DLD1 (cell line): ENCODE measurements around the gene TMEM156.

Experiments
- in situ Hi-C: cut with HindIII; loops from 2 replicates; pipeline ENCODE4 v1.10.0; 2017; ENCODE audit warnings: low sequenced_read_pairs

TMEM156 gene, protein sequence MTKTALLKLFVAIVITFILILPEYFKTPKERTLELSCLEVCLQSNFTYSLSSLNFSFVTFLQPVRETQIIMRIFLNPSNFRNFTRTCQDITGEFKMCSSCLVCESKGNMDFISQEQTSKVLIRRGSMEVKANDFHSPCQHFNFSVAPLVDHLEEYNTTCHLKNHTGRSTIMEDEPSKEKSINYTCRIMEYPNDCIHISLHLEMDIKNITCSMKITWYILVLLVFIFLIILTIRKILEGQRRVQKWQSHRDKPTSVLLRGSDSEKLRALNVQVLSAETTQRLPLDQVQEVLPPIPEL

DNA sequence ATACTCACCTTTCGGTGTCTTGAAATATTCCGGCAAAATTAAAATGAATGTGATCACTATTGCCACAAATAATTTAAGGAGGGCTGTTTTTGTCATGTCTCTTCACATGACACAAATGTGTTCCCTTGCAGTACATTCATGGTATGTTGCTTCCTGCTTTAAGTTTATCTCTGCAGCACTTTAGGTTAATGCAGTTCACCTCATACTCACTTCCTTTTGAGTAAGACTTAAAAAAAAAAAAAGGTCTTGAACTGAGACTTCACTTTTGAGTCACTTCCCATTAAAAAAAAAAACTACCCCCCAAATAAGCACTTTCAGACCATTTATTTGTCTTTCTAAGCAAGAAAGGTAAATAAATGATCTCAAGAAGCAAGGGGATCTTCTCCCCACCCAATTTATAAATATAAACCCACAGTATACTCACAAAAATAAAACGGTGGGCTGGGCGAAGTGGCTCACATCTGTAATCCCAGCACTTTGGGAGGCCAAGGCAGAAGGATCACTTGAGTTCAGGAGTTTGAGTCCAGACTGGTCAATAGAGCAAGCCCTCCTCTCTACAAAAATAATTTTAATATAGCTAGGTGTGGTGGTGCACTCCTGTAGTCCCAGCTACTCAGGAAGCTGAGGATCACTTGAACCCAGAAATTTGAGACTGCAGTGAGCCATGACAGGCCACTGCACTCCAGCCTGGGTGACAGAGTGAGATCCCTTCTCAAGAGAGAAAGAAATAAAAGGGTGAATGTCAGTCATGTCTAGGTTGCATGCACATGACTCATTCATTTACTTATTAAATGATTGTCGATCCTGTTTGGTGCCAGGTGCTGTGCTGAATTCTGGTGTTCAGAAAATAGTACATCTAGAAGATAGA, at the start of gene TMEM156:
Gene TMEM156, minus strand, starts transcription at position 192 of the 868 bp plus-strand sequence. Its CDS starts 96 bp downstream, at position 96.
- in situ Hi-C loops, result no loop called here

DNA sequence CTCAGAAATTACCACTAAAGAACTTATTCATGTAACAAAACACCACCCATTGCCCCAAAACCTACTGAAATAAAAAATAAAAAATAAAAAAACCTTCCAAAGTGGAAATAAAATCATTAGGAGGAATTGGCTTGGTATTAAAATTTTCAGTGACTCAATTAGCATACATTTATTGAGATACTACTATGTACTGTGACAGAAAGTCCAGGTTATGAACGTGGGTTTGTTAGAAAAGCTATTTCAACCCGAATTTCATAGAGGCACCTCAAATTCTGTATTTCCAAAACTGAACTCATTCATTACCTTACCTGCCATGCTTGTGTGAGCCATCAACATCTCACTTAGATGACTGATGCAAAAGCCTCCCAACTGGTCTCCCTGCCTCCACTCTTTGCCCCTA, 46.6 kb upstream of the TMEM156 start:
- in situ Hi-C loops, result no loop called here

DNA sequence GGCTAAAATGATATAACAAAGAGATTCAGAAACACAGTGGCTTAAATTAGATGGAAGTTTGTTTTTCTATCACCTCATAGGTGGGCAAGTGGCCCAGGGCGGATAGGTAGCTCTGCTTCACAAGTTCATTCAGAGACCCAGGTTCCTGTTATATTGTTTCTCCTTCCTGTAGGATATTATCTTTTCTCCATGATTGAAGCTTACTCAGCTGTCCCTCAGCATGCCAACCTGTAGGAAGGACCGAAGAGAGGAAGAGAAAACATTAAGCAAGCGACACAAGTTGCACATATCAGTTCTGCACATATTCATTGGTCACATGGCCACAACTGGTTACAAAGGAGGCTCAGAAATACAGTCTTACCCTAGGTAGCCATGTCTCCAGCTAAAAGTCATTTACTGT, 36.7 kb upstream of the TMEM156 start:
- in situ Hi-C loops, result no loop called here

DNA sequence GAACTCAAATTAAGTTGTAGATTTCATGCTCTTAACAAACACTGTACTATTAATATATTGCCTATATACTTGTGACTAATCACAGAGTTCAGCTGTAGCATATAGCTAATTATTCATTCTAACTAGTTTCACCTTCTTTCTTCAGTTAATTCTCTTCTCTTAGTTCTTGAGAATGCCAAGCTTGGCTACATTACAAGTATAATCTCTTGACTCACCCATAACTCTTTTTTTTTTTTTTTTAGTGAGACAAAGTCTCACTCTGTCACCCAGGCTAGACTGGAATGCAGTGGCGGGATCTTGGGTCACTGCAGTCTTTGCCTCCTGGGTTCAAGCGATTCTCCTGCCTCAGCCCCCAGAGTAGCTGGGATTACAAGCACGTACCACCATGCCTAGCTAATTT, 35.2 kb upstream of the TMEM156 start:
- in situ Hi-C loops, result no loop called here

DNA sequence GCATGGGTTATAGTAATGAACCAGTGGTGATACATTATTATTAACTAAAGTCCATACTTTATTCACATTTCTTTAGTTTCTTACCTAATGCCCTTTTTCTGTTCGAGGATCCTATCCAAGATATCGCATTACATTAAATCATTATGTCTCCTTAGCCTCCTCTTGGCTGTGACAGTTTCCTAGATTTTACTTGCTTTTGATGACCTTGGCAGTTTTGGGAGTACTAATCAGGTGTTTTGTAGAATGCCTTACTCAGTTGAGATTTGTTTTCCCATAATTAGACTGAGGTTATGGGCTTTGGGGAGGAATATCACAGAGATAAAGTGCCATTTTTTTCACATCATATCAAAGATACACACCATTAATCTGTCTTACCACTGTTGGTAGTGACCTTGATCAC, 34.8 kb upstream of the TMEM156 start:
- in situ Hi-C loops, result no loop called here

DNA sequence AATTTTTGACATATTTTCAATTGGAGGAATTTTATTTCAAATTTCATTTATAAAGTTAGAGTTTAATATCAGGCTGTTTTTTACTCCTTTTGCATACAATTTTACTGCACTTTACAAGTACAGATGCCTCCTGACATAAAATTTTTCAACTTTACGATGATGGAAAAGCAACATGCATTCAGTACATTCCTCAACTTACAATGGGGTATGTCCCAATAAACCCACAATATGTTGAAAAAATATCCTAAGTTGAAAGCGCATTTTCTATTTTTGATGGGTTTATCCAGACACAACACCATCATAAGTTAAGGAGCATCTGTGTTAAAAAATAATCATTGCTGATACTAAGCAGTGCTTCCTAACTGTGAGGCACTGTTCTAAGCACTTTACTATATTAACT, 34.2 kb upstream of the TMEM156 start:
- in situ Hi-C loops, result no loop called here

DNA sequence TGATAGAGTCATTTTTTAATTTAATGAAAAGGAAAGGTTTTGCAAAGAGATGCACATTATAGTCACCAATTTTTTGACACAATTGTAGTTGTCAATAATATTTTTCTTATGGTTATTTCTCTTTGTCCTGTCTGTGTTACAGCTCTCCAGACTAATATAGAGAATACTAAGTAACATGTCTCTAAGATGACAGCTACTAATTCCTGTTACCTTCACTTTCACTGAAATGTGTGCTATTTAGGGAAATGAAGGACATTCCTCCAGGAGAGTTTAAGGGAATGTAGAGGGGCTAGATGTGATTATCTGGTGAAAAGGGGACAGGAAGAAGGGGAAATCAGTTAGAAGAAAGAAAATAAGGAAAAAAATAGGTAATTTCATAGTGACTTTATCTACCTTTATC, 31.2 kb upstream of the TMEM156 start:
- in situ Hi-C loops, result no loop called here

DNA sequence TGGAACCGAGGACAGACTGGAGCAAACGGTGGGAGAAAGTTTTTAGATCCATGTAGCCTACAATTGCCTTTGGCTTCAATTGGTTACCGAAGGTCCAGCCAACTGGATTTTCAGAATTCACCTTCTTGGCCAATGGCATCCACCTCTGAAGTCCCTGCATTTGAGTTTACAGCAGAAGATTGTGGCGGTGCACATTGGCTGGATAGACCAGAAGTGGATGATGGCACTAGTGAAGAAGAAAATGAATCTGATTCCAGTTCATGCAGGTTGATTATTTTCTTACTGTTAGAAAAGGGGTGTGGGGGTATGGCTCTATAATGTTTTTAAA, 30.5 kb upstream of the TMEM156 start:
- in situ Hi-C loops, result no loop called here

DNA sequence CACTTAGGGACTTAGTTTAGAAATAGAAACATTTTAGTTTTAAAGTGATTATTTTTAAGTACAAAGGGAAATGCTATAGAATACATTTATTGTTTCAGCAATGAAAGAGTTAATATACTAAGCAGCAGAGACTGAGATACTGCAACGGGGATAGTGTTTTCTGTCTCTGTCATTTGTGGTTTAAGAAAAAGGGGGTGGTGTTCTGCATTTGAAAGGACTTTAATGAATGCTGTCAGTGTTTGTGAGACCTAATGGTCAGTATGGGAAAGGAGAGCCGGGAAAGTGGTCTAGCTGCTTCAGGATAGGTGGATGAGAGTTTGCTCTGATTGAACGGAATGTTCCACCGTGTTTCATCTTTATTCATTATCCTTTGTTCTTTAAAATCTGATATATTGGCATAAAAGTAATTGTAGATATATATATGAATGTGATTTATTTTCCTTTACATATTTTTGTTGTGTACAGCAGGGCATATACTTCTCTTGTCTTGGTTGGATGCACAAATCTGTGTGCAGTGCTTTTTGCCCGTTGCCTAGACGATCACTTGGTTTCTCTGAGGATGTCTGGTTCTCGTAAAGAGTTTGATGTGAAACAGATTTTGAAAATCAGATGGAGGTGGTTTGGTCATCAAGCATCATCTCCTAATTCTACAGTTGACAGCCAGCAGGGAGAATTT, 30.0 kb upstream of the TMEM156 start, which contains the start of gene KLHL5:
Gene KLHL5, plus strand, starts transcription at position 139 of the 676 bp plus-strand sequence. Its CDS starts 421 bp downstream, at position 560.
- in situ Hi-C loops, result no loop called here

DNA sequence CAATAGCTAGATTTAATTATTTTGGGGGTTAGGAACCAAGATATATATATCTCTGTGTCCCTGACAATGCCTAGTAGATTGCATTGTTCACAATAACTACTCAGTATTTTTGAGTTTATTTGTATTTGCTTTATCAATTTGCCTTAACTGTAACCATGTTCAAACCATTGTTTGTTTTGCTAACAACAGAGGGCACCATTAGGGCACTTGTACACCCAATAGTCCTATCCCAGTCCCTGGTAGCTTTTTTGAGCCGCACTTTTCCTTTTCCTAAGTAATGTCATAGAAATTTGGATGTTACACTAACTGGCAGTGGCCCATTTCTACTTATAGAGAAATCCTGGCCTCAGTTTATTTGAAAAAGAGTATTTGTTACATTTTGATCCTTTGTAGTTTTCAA, 29.2 kb upstream of the TMEM156 start:
- in situ Hi-C loops, result no loop called here

DNA sequence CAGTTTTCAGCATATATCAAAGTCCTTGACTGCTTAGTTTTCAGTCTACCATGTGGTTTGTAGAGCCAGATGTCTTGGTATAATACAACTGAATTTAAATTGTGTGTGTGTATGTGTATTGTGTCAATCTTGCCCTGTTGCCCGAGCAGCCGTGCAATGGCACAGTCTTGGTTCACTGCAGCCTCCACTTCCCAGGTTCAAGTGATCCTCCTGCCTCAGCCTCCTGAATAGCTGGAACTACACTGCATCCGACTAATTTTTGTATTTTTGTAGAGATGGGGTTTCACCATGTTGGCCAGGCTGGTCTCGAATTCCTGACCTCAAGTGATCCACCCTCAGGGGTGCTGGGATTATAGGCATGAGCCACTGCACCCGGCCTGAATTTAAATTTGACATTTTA, 23.8 kb upstream of the TMEM156 start:
- in situ Hi-C loops, result no loop called here

DNA sequence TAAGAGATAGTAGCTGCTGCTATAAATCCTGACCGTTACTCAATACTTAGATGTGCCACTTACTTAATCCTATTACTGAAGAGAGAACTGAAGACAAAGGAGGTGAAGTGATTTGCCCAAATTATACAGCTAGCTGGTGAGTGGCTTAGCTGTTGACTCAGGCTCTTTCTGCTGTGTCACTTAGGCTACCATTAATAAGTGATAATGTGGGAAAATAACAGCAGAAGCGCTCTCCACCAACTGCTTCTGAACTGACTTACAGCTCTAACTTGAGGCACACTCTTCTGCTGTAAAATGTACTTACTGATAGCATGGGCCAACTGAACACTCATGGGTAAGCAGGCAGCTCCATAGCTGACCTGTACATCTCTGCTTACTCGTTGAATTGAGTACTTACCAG, 22.3 kb upstream of the TMEM156 start:
- in situ Hi-C loops, result no loop called here

DNA sequence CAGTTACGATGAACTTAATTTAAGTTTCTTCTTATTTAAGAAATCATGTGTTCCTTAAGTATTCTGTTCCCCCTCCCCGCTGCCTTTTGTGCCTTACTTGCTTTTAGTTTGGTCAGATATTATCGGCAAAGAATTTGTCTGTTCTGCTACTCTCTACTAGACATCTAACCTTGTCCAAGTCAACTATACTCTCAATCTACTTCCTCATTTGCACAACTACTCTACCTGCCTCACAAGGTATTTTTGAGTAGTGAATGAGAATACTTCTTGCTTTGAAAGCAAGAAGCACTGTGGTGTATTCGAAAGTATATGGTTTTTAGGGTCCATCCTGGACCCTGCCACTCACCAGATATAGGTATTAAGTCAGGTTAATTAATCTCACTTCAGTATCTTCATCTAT, 21.8 kb upstream of the TMEM156 start:
- in situ Hi-C loops, result no loop called here

DNA sequence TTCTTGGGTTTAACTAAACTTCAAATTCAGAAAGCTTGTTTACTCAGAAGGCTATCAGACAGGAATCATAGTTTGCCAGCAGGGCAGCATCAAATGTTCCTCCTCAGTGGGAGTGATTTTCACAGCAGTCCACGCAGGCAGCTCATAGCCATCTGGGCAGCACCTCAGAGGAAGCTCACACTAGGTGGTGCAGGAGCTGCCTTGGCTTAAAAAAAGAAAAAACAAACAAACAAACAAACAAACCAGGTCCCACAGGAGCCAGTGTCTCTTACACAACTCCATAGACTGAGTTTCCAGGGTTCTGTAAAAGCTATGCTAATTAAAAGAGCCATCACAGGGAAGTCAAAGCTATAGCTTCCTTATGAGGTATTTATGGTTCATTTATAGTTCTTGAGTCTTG, 19.3 kb upstream of the TMEM156 start:
- in situ Hi-C loops, result no loop called here

DNA sequence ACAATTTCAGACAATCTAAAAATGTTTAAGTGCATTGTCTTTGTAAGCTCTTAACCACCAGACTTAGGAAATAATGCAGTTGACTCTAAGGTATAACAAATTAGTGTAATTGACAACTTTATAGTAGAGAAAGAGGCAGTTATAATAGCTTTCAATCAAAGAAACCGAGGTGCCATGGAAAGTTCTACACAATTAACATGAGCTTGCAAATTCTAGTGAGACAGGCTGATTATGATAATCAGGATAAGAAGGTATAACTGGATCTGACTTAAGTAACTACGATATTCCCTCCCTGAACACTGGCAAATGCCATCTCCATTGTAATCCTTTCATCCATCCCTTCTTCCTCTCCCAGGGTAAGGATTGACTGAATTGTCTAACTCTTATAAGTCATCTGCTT, 18.4 kb upstream of the TMEM156 start:
- in situ Hi-C loops, result no loop called here

DNA sequence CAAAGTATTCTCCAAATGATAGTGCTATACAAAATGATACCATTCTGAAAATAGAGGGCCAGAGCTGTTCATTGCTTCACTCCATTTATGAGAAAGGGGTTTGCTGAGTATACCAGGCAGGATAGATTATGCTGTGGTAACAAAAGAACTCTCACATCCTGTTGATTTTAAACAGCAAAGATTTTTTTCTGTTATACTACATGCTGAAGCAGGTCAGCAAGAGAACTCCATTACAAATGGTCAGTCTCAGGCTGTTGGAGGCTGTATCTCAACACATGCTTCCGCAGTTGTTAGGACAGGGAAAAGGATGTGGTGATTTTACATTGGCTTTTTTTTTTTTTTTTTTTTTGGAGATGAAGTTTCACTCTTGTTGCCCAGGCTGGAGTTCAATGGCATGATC, 16.1 kb upstream of the TMEM156 start:
- in situ Hi-C loops, result no loop called here

DNA sequence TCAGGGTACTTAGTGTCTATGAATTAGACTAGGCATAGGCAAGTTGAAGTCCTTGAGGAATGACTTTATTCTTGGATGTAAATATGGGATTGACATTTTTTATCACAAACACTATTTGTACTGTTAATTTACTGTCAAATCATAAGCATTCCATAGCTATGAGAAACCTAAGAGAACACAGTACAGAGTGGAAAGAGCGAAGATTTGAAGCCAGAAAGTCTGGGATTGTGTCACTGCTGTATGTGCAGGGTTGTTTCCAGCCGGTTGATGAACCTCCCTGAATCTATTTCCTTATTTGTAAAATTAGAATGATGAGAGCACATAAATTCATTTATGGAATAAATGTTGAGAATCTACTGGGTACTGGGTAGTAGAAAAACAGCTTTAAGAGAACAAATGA, 15.5 kb upstream of the TMEM156 start:
- in situ Hi-C loops, result no loop called here

DNA sequence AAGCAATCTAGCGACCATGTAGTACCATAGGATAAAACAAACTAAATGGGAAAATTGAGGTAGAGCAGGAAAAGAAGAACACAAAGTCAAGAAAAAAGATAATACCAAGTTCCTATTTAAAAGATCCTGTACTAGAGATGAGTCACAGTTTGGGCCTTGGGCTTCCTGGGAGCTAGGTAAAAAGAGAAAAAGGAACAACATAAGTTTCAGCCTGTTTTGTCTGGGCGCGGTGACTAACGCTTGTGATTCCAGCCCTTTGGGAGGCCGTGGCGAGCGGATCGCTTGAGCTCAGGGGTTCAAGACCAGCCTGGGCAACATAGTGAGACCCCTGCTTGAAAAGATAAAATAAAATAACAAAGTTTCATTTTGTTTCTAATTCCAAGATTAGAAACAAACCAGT, 14.0 kb upstream of the TMEM156 start:
- in situ Hi-C loops, result no loop called here

DNA sequence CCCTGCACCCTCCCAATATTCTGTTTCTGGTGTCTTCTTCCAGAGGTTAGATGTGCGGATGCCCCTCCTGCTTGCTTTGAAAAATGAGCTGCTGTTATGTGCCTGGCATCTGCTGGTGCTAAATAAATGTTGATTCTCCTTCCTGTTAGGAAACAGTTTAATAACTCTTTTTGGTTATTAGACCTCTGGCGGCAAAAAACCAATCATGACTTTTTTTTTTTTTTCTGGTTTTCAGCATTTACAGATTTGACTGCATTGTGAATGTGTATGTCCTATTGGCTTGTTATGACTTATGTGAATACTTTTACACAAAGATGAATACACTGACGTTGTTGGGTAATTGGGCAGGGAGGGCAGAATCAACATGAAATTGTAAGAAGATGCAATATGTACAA, 13.6 kb upstream of the TMEM156 start:
- in situ Hi-C loops, result no loop called here

DNA sequence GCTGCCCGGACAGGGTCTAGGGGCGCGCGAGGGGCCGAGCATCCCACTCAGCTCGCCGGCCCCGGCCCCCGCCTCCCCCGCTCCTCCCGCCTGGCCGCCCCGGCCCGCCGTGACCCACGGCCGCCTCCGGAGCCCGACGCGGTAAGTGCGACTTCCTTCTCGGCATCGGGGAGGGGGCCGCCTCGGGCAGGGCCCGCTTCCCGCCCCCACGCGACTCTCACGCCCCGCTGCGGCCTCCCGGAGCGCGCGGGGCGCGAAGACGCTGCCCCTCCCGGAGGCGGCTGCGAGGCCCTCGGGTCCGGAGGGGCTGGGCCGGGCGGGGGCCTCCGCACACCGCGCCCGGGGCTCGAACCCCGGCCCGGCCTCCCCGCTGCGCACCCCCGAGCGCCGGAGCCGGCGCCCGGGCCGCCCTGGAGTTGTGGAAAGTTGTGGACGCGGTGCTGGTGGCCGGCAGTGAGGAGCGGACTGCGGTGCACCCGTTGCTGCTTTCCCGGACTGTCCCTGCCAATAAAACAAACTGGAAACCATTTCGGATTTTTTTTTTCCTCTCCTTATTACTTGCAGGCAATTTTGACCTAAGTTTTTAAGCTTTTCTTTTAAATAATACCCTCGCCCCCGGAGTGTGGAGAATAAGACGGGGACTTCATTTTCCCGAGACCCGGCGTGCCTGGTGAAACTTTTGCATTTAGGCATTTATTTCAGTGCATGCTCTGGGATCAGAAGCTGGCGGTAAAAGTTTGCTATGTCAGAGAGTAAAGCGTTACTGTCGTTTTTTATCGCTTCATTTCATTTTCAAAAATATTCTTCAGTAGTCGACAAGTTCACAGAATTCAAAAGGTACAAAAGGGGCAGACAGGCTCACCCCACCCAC, 13.0 kb upstream of the TMEM156 start:
- in situ Hi-C loops, result no loop called here
